ENCODE results near the gene FAM184A. TPM values are rescaled to one million over a fixed set of nuclear protein-coding genes. Genes with fewer than 3 reads are reported as not detected.
"Not testable (repeated sequence)": the region's sequence is repeated elsewhere in the genome, so short reads cannot be mapped to it uniquely, and the experiment has no call there.

The FAM184A gene
- total RNA-seq, 4 donors from 2014 or later, result 0.40 to 1.0 (median 0.79) TPM

GRCh38 chr6:119020597-119021561 lies 57.6 kb downstream of the FAM184A start:
- ATAC-seq, result no peak
- in situ Hi-C loops (cut with MboI; ENCODE audit: low sequenced_read_pairs in 4 of 4) (no loop called here), intact Hi-C loops (cut with DNase I; ENCODE audit: low total_unique reads) (no loop called here)

GRCh38 chr6:119015165-119015564 lies 63.3 kb downstream of the FAM184A start:
- H3K27ac ChIP-seq; DNase-seq; intact Hi-C loops (cut with DNase I; ENCODE audit: low total_unique reads); H3K9me3 ChIP-seq; in situ Hi-C loops (cut with MboI; ENCODE audit: low sequenced_read_pairs in 4 of 4); H3K4me3 ChIP-seq; H3K36me3 ChIP-seq; ATAC-seq; H3K27me3 ChIP-seq; H3K4me1 ChIP-seq: not testable (repeated sequence)

More at GRCh38 chr6:119020597-119021561, 57.6 kb downstream of the FAM184A start:
- DNase-seq, result no peak
- Histone ChIP-seq H3K4me1 (no peaks in the 10 kb centered on the region), H3K9me3 (no peaks in the 10 kb centered on the region), H3K27me3 (no peaks in the 10 kb centered on the region), H3K27ac (no peak overlapping the region), H3K4me3 (no peak overlapping the region), H3K36me3 (no peaks in the 10 kb centered on the region)
- TF ChIP-seq CTCF (IDR thresholded peaks at IDR 0.05 in 4 of 5, conservative IDR thresholded peaks at IDR 0.05 in 1 of 5) (no peak), POLR2A (IDR thresholded peaks at IDR 0.05) (no peak)

- intact Hi-C loops (cut with DNase I; ENCODE audit: low total_unique reads), result no loop called here
- DNase-seq (no peak), ATAC-seq (no peak)
- TF ChIP-seq POLR2A (IDR thresholded peaks at IDR 0.05), result no peak
- no peak for TF ChIP-seq CTCF (IDR thresholded peaks at IDR 0.05 in 4 of 5, conservative IDR thresholded peaks at IDR 0.05 in 1 of 5)
- no peak overlapping the region for H3K4me3 ChIP-seq
- H3K36me3 ChIP-seq, result no peaks in the 10 kb centered on the region
- in situ Hi-C loops (cut with MboI; ENCODE audit: low sequenced_read_pairs in 4 of 4), result no loop called here
- no peak overlapping the region for H3K27ac ChIP-seq
- H3K27me3 ChIP-seq, result no peaks in the 10 kb centered on the region
- no peaks in the 10 kb centered on the region for H3K4me1 ChIP-seq
- no peaks in the 10 kb centered on the region for H3K9me3 ChIP-seq
Observed at GRCh38 chr6:119012521-119012920, 65.9 kb downstream of the FAM184A start.

- H3K4me1 ChIP-seq; H3K27me3 ChIP-seq; in situ Hi-C loops (cut with MboI; ENCODE audit: low sequenced_read_pairs in 4 of 4); ATAC-seq; H3K9me3 ChIP-seq; H3K4me3 ChIP-seq; DNase-seq; H3K27ac ChIP-seq; intact Hi-C loops (cut with DNase I; ENCODE audit: low total_unique reads); H3K36me3 ChIP-seq: not testable (repeated sequence)
Observed at GRCh38 chr6:119009266-119009665, 69.2 kb downstream of the FAM184A start.

- in situ Hi-C loops (cut with MboI; ENCODE audit: low sequenced_read_pairs in 4 of 4), result no loop called here
- no peak for DNase-seq
- H3K27ac ChIP-seq, result no peak overlapping the region
- intact Hi-C loops (cut with DNase I; ENCODE audit: low total_unique reads), result no loop called here
- no peak for ATAC-seq
- TF ChIP-seq POLR2A (IDR thresholded peaks at IDR 0.05), result no peak
- no peak for TF ChIP-seq CTCF (IDR thresholded peaks at IDR 0.05 in 4 of 5, conservative IDR thresholded peaks at IDR 0.05 in 1 of 5)
- no peak overlapping the region for H3K4me3 ChIP-seq
- H3K36me3 ChIP-seq, result no peaks in the 10 kb centered on the region
- no peaks in the 10 kb centered on the region for H3K27me3 ChIP-seq
- H3K9me3 ChIP-seq, result no peaks in the 10 kb centered on the region
- H3K4me1 ChIP-seq, result no peaks in the 10 kb centered on the region
Observed at GRCh38 chr6:119006974-119007373, 71.5 kb downstream of the FAM184A start.

Measured in gastrocnemius medialis (tissue), 4 donors.